WTC11 (cell line): ENCODE results near the gene SRSF10. TPM values are rescaled to one million over a fixed set of nuclear protein-coding genes. Genes with fewer than 3 reads are reported as not detected.

Experiments used
- ATAC-seq: fragments of 200-7000 bp; cut with Tn5 transposase; 2 replicates; pipeline ENCODE4 v1.10.0; 2021; ENCODE audit warnings: mild to moderate bottlenecking, moderate library complexity
- CTCF ChIA-PET: fragments of 300-600 bp; sonication (Branson Sonifier 250); formaldehyde crosslinking; loops from one replicate; lab custom pipeline; 2021; ENCODE audit warnings: antibody characterized with exemption; lab: Charles Lee
- POLR2A ChIA-PET: fragments of 350-600 bp; sonication (Branson Sonifier 250); formaldehyde crosslinking; loops from one replicate; lab custom pipeline; 2021; ENCODE audit warnings: antibody characterized with exemption; lab: Charles Lee
- DNase-seq: peaks from one replicate; pipeline ENCODE4 v3.0.0; 2021; ENCODE audit warnings: low spot score
- H3K27ac Mint-ChIP-seq: 2 replicates; pipeline ENCODE4 v1.8.0; 2021; ENCODE audit warnings: mixed read lengths
- H3K27me3 Mint-ChIP-seq: 2 replicates; pipeline ENCODE4 v1.8.0; 2021; ENCODE audit warnings: low read depth, mild to moderate bottlenecking, moderate library complexity, mixed read lengths
- H3K36me3 Mint-ChIP-seq: 2 replicates; pipeline ENCODE4 v1.8.0; 2021; ENCODE audit warnings: mixed read lengths
- H3K4me1 Mint-ChIP-seq: 2 replicates; pipeline ENCODE4 v1.8.0; 2022; ENCODE audit warnings: mixed read lengths
- H3K4me3 Mint-ChIP-seq: 2 replicates; pipeline ENCODE4 v1.8.0; 2021; ENCODE audit warnings: mild to moderate bottlenecking, moderate library complexity, mixed read lengths
- H3K9me3 Mint-ChIP-seq: 2 replicates; pipeline ENCODE4 v1.8.0; 2021; ENCODE audit warnings: mixed read lengths
- GRHL2 ChIP-seq: fragments of 250-450 bp; sonication (Bioruptor Pico); IDR thresholded peaks from 2 replicates; pipeline ENCODE4 v1.8.0; 2022; ENCODE audit warnings: mild to moderate bottlenecking, moderate library complexity; ENCODE audit not compliant: insufficient replicate concordance, severe bottlenecking
- IRF2 ChIP-seq: sonication (generic); formaldehyde crosslinking; IDR thresholded peaks from 2 replicates; pipeline ENCODE4 v1.8.0; 2022; ENCODE audit warnings: low read depth, missing genetic modification reagents, borderline replicate concordance
- JAZF1 ChIP-seq: fragments of 250-450 bp; sonication (Bioruptor Pico); IDR thresholded peaks from 2 replicates; pipeline ENCODE4 v1.9.0; 2021; ENCODE audit warnings: moderate library complexity, mild to moderate bottlenecking, inconsistent platforms
- NFATC4 ChIP-seq: fragments of 250-450 bp; sonication (Bioruptor Pico); IDR thresholded peaks from 2 replicates; pipeline ENCODE4 v1.9.0; 2021; ENCODE audit warnings: mild to moderate bottlenecking
- NFE2L1 ChIP-seq: sonication (generic); formaldehyde crosslinking; IDR thresholded peaks from 2 replicates; pipeline ENCODE4 v1.8.1; 2023; ENCODE audit warnings: missing genetic modification reagents
- NR1H2 ChIP-seq: sonication (generic); formaldehyde crosslinking; IDR thresholded peaks from 2 replicates; pipeline ENCODE4 v1.9.0; 2021; ENCODE audit warnings: mild to moderate bottlenecking, moderate library complexity, missing genetic modification reagents
- NR3C1 ChIP-seq: sonication (generic); formaldehyde crosslinking; conservative IDR thresholded peaks from 2 replicates; pipeline ENCODE4 v1.8.1; 2023; ENCODE audit warnings: low read depth, mild to moderate bottlenecking, missing genetic modification reagents
- OVOL2 ChIP-seq: fragments of 250-450 bp; sonication (Bioruptor Pico); IDR thresholded peaks from 2 replicates; pipeline ENCODE4 v1.9.0; 2021; ENCODE audit warnings: mild to moderate bottlenecking, borderline replicate concordance
- SOX15 ChIP-seq: fragments of 250-450 bp; sonication (Bioruptor Pico); IDR thresholded peaks from 2 replicates; pipeline ENCODE4 v1.9.0; 2021; ENCODE audit warnings: mild to moderate bottlenecking
- SP1 ChIP-seq: sonication (generic); formaldehyde crosslinking; conservative IDR thresholded peaks from 2 replicates; pipeline ENCODE4 v1.8.1; 2022; ENCODE audit warnings: missing genetic modification reagents
- TP53 ChIP-seq: sonication (generic); formaldehyde crosslinking; IDR thresholded peaks from 2 replicates; pipeline ENCODE4 v1.8.1; 2023; ENCODE audit warnings: mild to moderate bottlenecking, missing genetic modification reagents
- ZNF396 ChIP-seq: fragments of 250-450 bp; sonication (Bioruptor Pico); IDR thresholded peaks from 2 replicates; pipeline ENCODE4 v1.8.0; 2021; ENCODE audit warnings: mild to moderate bottlenecking, moderate library complexity, borderline replicate concordance
- total RNA-seq: library from RNA; stranded (reverse); gene quantifications from 3 replicates; pipeline ENCODE4 v1.2.3, GENCODE V29; 2021
- TF ChIP-seq, protein P1 (sequence below): sonication (generic); formaldehyde crosslinking; IDR thresholded peaks from 2 replicates; pipeline ENCODE4 v1.8.1; 2022; ENCODE audit warnings: mild to moderate bottlenecking, missing genetic modification reagents, moderate library complexity, borderline replicate concordance
- TF ChIP-seq, protein P2 (sequence below): sonication (generic); formaldehyde crosslinking; IDR thresholded peaks from 2 replicates; pipeline ENCODE4 v1.8.1; 2023; ENCODE audit warnings: mild to moderate bottlenecking, missing genetic modification reagents, moderate library complexity
- TF ChIP-seq, protein P3 (sequence below): fragments of 250-450 bp; sonication (Bioruptor Pico); IDR thresholded peaks from 2 replicates; pipeline ENCODE4 v1.9.0; 2021; ENCODE audit warnings: moderate library complexity, mild to moderate bottlenecking, inconsistent platforms, borderline replicate concordance
- TF ChIP-seq, protein P4 (sequence below): sonication (generic); formaldehyde crosslinking; IDR thresholded peaks from 2 replicates; pipeline ENCODE4 v1.8.1; 2023; ENCODE audit warnings: mild to moderate bottlenecking, missing genetic modification reagents, borderline replicate concordance
- TF ChIP-seq, protein P5 (sequence below): sonication (generic); formaldehyde crosslinking; IDR thresholded peaks from 2 replicates; pipeline ENCODE4 v1.8.0; 2022; ENCODE audit warnings: mild to moderate bottlenecking, missing genetic modification reagents

SRSF10 gene
- total RNA-seq, 1 experiment from 2014 or later = 163 TPM

DNA sequence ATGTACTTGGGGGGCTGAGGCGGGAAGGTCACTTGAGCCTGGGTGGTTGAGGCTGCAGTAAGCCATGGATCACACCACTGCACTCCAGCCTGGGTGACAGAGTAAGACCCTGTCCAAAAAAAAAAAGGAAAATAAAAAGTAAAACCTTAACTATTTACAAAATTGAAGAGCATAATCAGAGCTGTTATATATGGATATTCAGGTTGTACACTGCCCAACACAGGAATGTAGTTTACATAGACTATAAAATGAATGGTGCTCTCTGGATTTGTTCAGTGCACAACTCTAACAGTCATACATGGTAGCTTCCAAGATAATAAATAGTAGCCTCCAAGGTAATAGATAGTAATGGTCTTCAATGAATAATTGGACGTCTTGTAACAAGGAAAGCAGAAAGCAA, 22.6 kb upstream of the SRSF10 start:
- no peaks in the 10 kb centered on the region for H3K36me3 Mint-ChIP-seq
- ChIA-PET CTCF (interaction anchor here (1.1 to 2.3 kb wide), 2 partner anchors 25 to 192 kb away, joined by 6 to 8 read pairs; no protein-coding TSS in a partner anchor), POLR2A (no interaction called here)
- H3K4me1 Mint-ChIP-seq = peaks cover 29% of the 10 kb centered on the region
- peaks cover 4% of the 10 kb centered on the region; the same call in 1 of the 2 replicates for H3K9me3 Mint-ChIP-seq
- H3K27ac Mint-ChIP-seq = no peak overlapping the region
- TF ChIP-seq SP1 (CRISPR knock-in tag) (no peak), ZNF396 (no peak), NFATC4 (no peak), GRHL2 (CRISPR knock-in tag) (no peak), NR1H2 (no peak), TP53 (CRISPR knock-in tag) (no peak), JAZF1 (no peak)
- TF ChIP-seq, protein P1, sequence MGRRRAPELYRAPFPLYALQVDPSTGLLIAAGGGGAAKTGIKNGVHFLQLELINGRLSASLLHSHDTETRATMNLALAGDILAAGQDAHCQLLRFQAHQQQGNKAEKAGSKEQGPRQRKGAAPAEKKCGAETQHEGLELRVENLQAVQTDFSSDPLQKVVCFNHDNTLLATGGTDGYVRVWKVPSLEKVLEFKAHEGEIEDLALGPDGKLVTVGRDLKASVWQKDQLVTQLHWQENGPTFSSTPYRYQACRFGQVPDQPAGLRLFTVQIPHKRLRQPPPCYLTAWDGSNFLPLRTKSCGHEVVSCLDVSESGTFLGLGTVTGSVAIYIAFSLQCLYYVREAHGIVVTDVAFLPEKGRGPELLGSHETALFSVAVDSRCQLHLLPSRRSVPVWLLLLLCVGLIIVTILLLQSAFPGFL = no peak
- TF ChIP-seq, protein P2, sequence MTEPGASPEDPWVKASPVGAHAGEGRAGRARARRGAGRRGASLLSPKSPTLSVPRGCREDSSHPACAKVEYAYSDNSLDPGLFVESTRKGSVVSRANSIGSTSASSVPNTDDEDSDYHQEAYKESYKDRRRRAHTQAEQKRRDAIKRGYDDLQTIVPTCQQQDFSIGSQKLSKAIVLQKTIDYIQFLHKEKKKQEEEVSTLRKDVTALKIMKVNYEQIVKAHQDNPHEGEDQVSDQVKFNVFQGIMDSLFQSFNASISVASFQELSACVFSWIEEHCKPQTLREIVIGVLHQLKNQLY = no peak
- TF ChIP-seq, protein P3, sequence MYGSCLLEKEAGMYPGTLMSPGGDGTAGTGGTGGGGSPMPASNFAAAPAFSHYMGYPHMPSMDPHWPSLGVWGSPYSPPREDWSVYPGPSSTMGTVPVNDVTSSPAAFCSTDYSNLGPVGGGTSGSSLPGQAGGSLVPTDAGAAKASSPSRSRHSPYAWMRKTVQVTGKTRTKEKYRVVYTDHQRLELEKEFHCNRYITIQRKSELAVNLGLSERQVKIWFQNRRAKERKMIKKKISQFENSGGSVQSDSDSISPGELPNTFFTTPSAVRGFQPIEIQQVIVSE (CRISPR knock-in tag) = no peak
- TF ChIP-seq, protein P4, sequence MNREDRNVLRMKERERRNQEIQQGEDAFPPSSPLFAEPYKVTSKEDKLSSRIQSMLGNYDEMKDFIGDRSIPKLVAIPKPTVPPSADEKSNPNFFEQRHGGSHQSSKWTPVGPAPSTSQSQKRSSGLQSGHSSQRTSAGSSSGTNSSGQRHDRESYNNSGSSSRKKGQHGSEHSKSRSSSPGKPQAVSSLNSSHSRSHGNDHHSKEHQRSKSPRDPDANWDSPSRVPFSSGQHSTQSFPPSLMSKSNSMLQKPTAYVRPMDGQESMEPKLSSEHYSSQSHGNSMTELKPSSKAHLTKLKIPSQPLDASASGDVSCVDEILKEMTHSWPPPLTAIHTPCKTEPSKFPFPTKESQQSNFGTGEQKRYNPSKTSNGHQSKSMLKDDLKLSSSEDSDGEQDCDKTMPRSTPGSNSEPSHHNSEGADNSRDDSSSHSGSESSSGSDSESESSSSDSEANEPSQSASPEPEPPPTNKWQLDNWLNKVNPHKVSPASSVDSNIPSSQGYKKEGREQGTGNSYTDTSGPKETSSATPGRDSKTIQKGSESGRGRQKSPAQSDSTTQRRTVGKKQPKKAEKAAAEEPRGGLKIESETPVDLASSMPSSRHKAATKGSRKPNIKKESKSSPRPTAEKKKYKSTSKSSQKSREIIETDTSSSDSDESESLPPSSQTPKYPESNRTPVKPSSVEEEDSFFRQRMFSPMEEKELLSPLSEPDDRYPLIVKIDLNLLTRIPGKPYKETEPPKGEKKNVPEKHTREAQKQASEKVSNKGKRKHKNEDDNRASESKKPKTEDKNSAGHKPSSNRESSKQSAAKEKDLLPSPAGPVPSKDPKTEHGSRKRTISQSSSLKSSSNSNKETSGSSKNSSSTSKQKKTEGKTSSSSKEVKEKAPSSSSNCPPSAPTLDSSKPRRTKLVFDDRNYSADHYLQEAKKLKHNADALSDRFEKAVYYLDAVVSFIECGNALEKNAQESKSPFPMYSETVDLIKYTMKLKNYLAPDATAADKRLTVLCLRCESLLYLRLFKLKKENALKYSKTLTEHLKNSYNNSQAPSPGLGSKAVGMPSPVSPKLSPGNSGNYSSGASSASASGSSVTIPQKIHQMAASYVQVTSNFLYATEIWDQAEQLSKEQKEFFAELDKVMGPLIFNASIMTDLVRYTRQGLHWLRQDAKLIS (CRISPR knock-in tag) = no peak
- no peak overlapping the region for H3K4me3 Mint-ChIP-seq
- DNase-seq (no peak), ATAC-seq (no peak)
- no peaks in the 10 kb centered on the region for H3K27me3 Mint-ChIP-seq

DNA sequence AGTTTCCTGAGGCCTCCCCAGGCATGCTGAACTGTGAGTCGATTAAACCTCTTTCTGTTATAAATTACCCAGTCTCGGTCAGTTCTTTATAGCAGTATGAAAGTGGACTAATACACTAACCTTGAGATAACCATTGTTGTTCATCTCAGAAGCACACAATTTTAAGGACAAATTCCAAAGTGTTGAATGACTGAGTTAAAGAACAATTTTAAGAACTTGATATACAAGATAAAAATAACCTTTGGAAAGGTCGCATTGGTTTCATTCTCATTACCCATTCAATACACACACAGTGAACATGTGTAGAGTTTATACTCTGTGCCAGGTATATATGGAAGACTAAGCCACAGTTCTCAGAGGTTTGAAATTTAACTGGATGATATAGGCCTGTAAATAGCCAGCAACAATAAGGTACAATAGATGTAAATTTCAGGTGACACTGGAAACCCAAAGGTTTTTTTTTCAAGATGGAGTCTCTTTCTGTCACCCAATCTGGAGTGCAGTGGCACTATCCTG, 19.1 kb upstream of the SRSF10 start:
- TF ChIP-seq NR3C1 (CRISPR knock-in tag) = no peak
- TF ChIP-seq NFE2L1 (CRISPR knock-in tag) = no peak
- ChIA-PET POLR2A (no interaction called here), CTCF (no interaction called here)
- H3K27me3 Mint-ChIP-seq = no peaks in the 10 kb centered on the region; the same call in 1 of the 2 replicates
- H3K9me3 Mint-ChIP-seq = peaks cover 8% of the 10 kb centered on the region
- no peak for ATAC-seq
- no peak overlapping the region for H3K27ac Mint-ChIP-seq
- H3K36me3 Mint-ChIP-seq = peaks cover 5% of the 10 kb centered on the region
- DNase-seq = no peak
- H3K4me3 Mint-ChIP-seq = no peak overlapping the region
- peaks cover 26% of the 10 kb centered on the region for H3K4me1 Mint-ChIP-seq

DNA sequence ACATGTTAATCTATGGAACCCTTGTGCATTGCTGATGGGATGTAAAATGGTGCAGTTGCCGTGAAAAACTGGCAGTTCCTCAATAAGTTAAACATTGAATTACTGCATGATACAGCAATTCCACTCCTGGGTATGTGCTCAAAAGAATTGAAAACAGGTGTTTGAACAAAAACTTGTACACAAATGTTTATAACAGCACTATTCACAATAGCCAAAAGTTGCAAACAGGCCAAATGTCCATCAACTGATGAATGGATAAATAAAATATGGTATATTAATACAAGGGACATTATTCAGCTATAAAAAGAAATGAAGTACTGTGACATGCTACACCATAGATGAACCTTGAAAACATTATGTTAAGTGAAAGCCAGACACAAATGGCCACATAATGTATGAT, 17.7 kb upstream of the SRSF10 start:
- no peak overlapping the region for H3K27ac Mint-ChIP-seq
- no peak for ATAC-seq
- TF ChIP-seq, protein P5, sequence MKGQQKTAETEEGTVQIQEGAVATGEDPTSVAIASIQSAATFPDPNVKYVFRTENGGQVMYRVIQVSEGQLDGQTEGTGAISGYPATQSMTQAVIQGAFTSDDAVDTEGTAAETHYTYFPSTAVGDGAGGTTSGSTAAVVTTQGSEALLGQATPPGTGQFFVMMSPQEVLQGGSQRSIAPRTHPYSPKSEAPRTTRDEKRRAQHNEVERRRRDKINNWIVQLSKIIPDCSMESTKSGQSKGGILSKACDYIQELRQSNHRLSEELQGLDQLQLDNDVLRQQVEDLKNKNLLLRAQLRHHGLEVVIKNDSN (CRISPR knock-in tag) = no peak
- no peak for TF ChIP-seq OVOL2 (CRISPR knock-in tag)
- no peak for TF ChIP-seq SOX15 (CRISPR knock-in tag)
- TF ChIP-seq NFE2L1 (CRISPR knock-in tag) = no peak
- no peak for TF ChIP-seq IRF2
- no peak for TF ChIP-seq TP53 (CRISPR knock-in tag)
- TF ChIP-seq, all 79 proteins: peak for 0
- peaks cover 12% of the 10 kb centered on the region for H3K4me1 Mint-ChIP-seq
- peaks cover 8% of the 10 kb centered on the region for H3K9me3 Mint-ChIP-seq
- peaks cover 5% of the 10 kb centered on the region for H3K36me3 Mint-ChIP-seq
- H3K4me3 Mint-ChIP-seq = no peak overlapping the region
- DNase-seq = no peak
- CTCF ChIA-PET = no interaction called here
- POLR2A ChIA-PET = no interaction called here
- H3K27me3 Mint-ChIP-seq = no peaks in the 10 kb centered on the region; the same call in 1 of the 2 replicates
